Transverse colon (tissue), 4 donors: ENCODE data around the gene IFITM10. TPM values are rescaled to one million over a fixed set of nuclear protein-coding genes. Genes with fewer than 3 reads are reported as not detected.

Source experiments
- DNase-seq: peaks from one replicate; pipeline ENCODE4 v3.0.0-alpha.2; 2019
- H3K27ac ChIP-seq, 4 donors: fragments of 200-600 bp; sonication (generic); 2 replicates each; pipeline ENCODE4 v1.5.1; 2016 to 2018; ENCODE audit warnings: inconsistent platforms in 4 of 4
- H3K27me3 ChIP-seq: fragments of 200-600 bp; sonication (generic); 2 replicates; pipeline ENCODE4 v1.5.1; 2017; ENCODE audit warnings: inconsistent platforms
- H3K36me3 ChIP-seq, 4 donors: fragments of 200-600 bp; sonication (generic); 2 replicates each; pipeline ENCODE4 v1.5.1; 2017 to 2019; ENCODE audit warnings: inconsistent platforms in 4 of 4
- H3K4me1 ChIP-seq, 4 donors: fragments of 200-600 bp; sonication (generic); 2 replicates each; pipeline ENCODE4 v1.5.1; 2017 to 2020; ENCODE audit warnings: inconsistent platforms in 4 of 4
- H3K4me3 ChIP-seq, 4 donors: fragments of 200-600 bp; sonication (generic); 1 replicate in 1 of 4; 2 replicates in 3 of 4; pipeline versions ENCODE4 v1.5.1 to v1.6.1; 2017 to 2019; ENCODE audit warnings: inconsistent platforms in 4 of 4
- H3K9me3 ChIP-seq, 2 donors: fragments of 200-600 bp; sonication (generic); 2 replicates each; pipeline ENCODE4 v1.5.1; 2017 to 2019; ENCODE audit warnings: inconsistent platforms in 2 of 2
- CTCF ChIP-seq, 5 experiments: fragments of 200-600 bp in 3 of 5; fragments of 450-650 bp in 2 of 5; sonication (generic) in 3 of 5; IDR thresholded peaks; 1 replicate in 2 of 5; 2 replicates in 3 of 5; pipeline ENCODE4 v1.5.1; 2016 to 2017; ENCODE audit warnings: antibody characterized with exemption in 5 of 5, inconsistent platforms in 3 of 5, mild to moderate bottlenecking in 2 of 5, moderate library complexity in 1 of 5
- EP300 ChIP-seq: sonication (generic); formaldehyde crosslinking; IDR thresholded peaks from one replicate; pipeline ENCODE4 v1.6.1; 2017; ENCODE audit warnings: antibody characterized with exemption, low read depth
- POLR2A ChIP-seq: fragments of 450-650 bp; IDR thresholded peaks from one replicate; pipeline ENCODE4 v1.6.1; 2016; ENCODE audit warnings: antibody characterized with exemption, mild to moderate bottlenecking, moderate library complexity
- POLR2AphosphoS5 ChIP-seq, 3 donors: sonication (generic); formaldehyde crosslinking; IDR thresholded peaks; one replicate each; pipeline ENCODE4 v1.6.1; 2016; ENCODE audit warnings: antibody characterized with exemption in 3 of 3
- WGBS, 2 donors: methylation state at CpG; one replicate each; pipeline ENCODE4 v1.1.5; 2018; ENCODE audit warnings: low coverage in 1 of 2; 5-methylcytosine and 5-hydroxymethylcytosine counted together
- in situ Hi-C, 4 donors: fragments of 200-750 bp; cut with MboI; loops; one replicate each; pipeline versions ENCODE4 v1.15.0 to v1.15.1; 2017; ENCODE audit warnings: low sequenced_read_pairs in 3 of 4, low pct_ligation_motif_present in 1 of 4, low pct_unique_long_range_greater_than_20kb in 1 of 4
- intact Hi-C: fragments of 100-400 bp; cut with DNase I; formaldehyde crosslinking; loops from one replicate; pipeline ENCODE4 v1.15.1; 2023; ENCODE audit warnings: low total_unique reads
- total RNA-seq, 4 donors: library from RNA; depleted of rRNA; stranded (reverse); fragments of >200 nt; gene quantifications; one replicate each; pipeline ENCODE4 v1.1.0, GENCODE V29; 2016

IFITM10 gene
- total RNA-seq, 4 donors from 2014 or later: 0.68 to 13.5 (median 1.3) TPM

DNA sequence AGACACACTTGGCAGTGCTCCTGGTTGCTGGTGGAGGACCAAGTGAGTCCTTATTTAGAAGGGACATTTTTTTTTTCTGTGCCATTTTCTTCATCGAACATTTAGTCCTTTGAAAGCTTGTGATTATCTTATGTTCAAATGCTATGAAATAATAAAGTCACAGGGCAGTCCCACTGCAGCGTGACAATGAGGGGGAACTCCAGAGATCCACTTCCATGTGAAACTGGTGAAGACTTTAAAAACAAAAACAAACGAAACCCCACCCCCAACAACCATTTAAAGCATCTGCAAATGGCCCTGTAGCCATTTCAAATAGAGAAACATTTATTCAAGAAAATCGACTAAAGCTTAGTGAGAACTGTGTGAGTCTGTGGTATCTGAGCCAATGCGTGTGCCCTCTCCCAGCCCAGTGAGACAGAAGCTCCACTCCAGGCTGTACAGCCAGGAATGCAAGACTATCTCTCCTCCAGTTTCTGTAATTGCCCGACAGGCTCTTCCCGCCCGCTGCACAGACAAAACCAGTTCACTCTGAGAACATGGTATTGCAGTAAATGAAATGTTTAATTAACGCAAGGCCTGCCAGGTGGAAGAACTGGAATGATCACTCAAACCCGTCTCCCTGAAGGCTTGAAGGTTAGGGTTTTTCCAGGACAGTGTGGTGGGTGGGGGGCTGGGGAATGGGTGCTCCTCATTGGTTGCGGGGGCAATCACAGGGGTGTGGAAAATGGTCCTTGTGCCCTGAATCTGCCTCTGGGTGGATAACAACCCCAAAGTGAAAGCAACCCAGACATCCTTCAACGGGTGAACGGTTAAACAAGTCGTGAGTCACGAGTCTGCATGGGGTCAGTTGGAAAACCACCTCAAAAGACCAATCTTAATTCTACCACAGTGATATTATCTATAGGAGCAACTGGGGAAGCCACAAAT lies 45.0 kb downstream of the IFITM10 start:
- WGBS, 2 donors: 46 to 70% methylated on average over 6 to 15 of the region's 15 CpGs
- in situ Hi-C loops (loop anchor here (10.0 to 25.0 kb wide), 3 partner anchors 107 to 457 kb away; partner anchors contain the start of genes INS (in 1 of the 4) and TH (in 1 of the 4)), intact Hi-C loops (loop anchor here (5.0 kb wide), 1 partner anchor 112 kb away; no protein-coding TSS in a partner anchor)
- no peak for TF ChIP-seq POLR2AphosphoS5 (IDR thresholded peaks at IDR 0.05)
- H3K27ac ChIP-seq: no peak overlapping the region
- peaks cover 54% of the 10 kb centered on the region for H3K27me3 ChIP-seq
- H3K4me1 ChIP-seq: no peaks in the 10 kb centered on the region
- no peak for DNase-seq
- no peak overlapping the region for H3K4me3 ChIP-seq
- no peaks in the 10 kb centered on the region for H3K9me3 ChIP-seq
- no peaks in the 10 kb centered on the region for H3K36me3 ChIP-seq

GRCh38 chr11:1703146-1703545 lies 47.2 kb downstream of the IFITM10 start:
- 76 to 84% methylated on average over 6 of the region's 6 CpGs for WGBS, 2 donors
- DNase-seq: no peak

GRCh38 chr11:1702506-1702905 lies 47.9 kb downstream of the IFITM10 start:
- DNase-seq: no peak
- WGBS, 2 donors: 89 to 97% methylated on average over 6 to 10 of the region's 10 CpGs
- Histone ChIP-seq H3K4me3 (no peak overlapping the region), H3K9me3 (no peaks in the 10 kb centered on the region), H3K27ac (no peak overlapping the region), H3K27me3 (peaks cover 52% of the 10 kb centered on the region), H3K4me1 (no peaks in the 10 kb centered on the region), H3K36me3 (no peaks in the 10 kb centered on the region)
- in situ Hi-C loops (loop anchor here (10.0 to 25.0 kb wide), 3 partner anchors 110 to 460 kb away; partner anchors contain the start of genes INS (in 1 of the 4) and TH (in 1 of the 4)), intact Hi-C loops (no loop called here)
- TF ChIP-seq POLR2AphosphoS5 (IDR thresholded peaks at IDR 0.05): no peak
- TF ChIP-seq POLR2A: no peak
- TF ChIP-seq CTCF (IDR thresholded peaks at IDR 0.05): no peak
- TF ChIP-seq EP300: no peak

More at GRCh38 chr11:1703146-1703545, 47.2 kb downstream of the IFITM10 start:
- Histone ChIP-seq H3K36me3 (no peaks in the 10 kb centered on the region), H3K4me3 (no peak overlapping the region), H3K4me1 (no peaks in the 10 kb centered on the region), H3K27me3 (peaks cover 58% of the 10 kb centered on the region), H3K27ac (no peak overlapping the region), H3K9me3 (no peaks in the 10 kb centered on the region)
- intact Hi-C loops: no loop called here
- in situ Hi-C loops: loop anchor here (10.0 to 25.0 kb wide), 3 partner anchors 109 to 459 kb away; partner anchors contain the start of genes INS (in 1 of the 4) and TH (in 1 of the 4)
- TF ChIP-seq CTCF (IDR thresholded peaks at IDR 0.05) (no peak), POLR2AphosphoS5 (IDR thresholded peaks at IDR 0.05) (no peak), EP300 (no peak)

- Histone ChIP-seq H3K9me3 (no peaks in the 10 kb centered on the region), H3K27me3 (peaks cover 48% of the 10 kb centered on the region), H3K27ac (no peak overlapping the region), H3K4me1 (no peaks in the 10 kb centered on the region), H3K4me3 (no peak overlapping the region), H3K36me3 (no peaks in the 10 kb centered on the region)
- intact Hi-C loops (no loop called here), in situ Hi-C loops (loop anchor here (10.0 to 25.0 kb wide), 3 partner anchors 111 to 461 kb away; partner anchors contain the start of genes INS (in 1 of the 4) and TH (in 1 of the 4))
- TF ChIP-seq CTCF (IDR thresholded peaks at IDR 0.05): no peak
- no peak for TF ChIP-seq EP300
- TF ChIP-seq POLR2AphosphoS5 (IDR thresholded peaks at IDR 0.05): no peak
- no peak for TF ChIP-seq POLR2A
- 78 to 100% methylated on average over 3 to 10 of the region's 10 CpGs for WGBS, 2 donors
- no peak for DNase-seq
Observed at GRCh38 chr11:1701091-1701807, 49.1 kb downstream of the IFITM10 start.
